Upper lobe of left lung (tissue), 4 donors: ENCODE measurements around the gene COG3.

Experiments
- EP300 ChIP-seq, 4 donors: sonication (generic); formaldehyde crosslinking; IDR thresholded peaks; one replicate each; pipeline ENCODE4 v1.5.1; 2017; ENCODE audit warnings: antibody characterized with exemption in 4 of 4, control low read depth in 2 of 4
- POLR2A ChIP-seq, 4 donors: fragments of 450-650 bp; IDR thresholded peaks; one replicate each; pipeline ENCODE4 v1.5.1; 2016 to 2017; ENCODE audit warnings: antibody characterized with exemption in 4 of 4, mild to moderate bottlenecking in 2 of 4
- TF ChIP-seq, protein P1 (sequence below), 6 experiments: fragments of 450-650 bp in 4 of 6; fragments of 200-600 bp in 2 of 6; sonication (generic) in 2 of 6; IDR thresholded peaks; one replicate each; pipeline ENCODE4 v1.5.1; 2016 to 2019; ENCODE audit warnings: antibody characterized with exemption in 6 of 6

- TF ChIP-seq, protein P1, sequence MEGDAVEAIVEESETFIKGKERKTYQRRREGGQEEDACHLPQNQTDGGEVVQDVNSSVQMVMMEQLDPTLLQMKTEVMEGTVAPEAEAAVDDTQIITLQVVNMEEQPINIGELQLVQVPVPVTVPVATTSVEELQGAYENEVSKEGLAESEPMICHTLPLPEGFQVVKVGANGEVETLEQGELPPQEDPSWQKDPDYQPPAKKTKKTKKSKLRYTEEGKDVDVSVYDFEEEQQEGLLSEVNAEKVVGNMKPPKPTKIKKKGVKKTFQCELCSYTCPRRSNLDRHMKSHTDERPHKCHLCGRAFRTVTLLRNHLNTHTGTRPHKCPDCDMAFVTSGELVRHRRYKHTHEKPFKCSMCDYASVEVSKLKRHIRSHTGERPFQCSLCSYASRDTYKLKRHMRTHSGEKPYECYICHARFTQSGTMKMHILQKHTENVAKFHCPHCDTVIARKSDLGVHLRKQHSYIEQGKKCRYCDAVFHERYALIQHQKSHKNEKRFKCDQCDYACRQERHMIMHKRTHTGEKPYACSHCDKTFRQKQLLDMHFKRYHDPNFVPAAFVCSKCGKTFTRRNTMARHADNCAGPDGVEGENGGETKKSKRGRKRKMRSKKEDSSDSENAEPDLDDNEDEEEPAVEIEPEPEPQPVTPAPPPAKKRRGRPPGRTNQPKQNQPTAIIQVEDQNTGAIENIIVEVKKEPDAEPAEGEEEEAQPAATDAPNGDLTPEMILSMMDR (IDR thresholded peaks at IDR 0.05), result no peak
- TF ChIP-seq POLR2A (IDR thresholded peaks at IDR 0.05), result no peak
- TF ChIP-seq EP300 (IDR thresholded peaks at IDR 0.05), result no peak
These were observed 77.1 kb downstream of the COG3 start for GRCh38 chr13:45541806-45542205.
